Sigmoid colon (tissue), 7 donors: Measurements from ENCODE around the gene RFNG. TPM values are rescaled to one million over a fixed set of nuclear protein-coding genes. Genes with fewer than 3 reads are reported as not detected.

Source experiments
- DNase-seq: peaks from one replicate; pipeline ENCODE4 v3.0.0-alpha.2; 2019
- H3K27ac ChIP-seq, 4 donors: fragments of 200-600 bp; sonication (generic); one replicate each; pipeline ENCODE4 v1.5.1; 2016 to 2019; ENCODE audit warnings: mild to moderate bottlenecking in 1 of 4
- H3K27me3 ChIP-seq, 3 donors: fragments of 200-600 bp; sonication (generic); one replicate each; pipeline ENCODE4 v1.5.1; 2019; ENCODE audit warnings: mild to moderate bottlenecking in 1 of 3
- H3K36me3 ChIP-seq, 4 donors: fragments of 200-600 bp; sonication (generic); one replicate each; pipeline ENCODE4 v1.5.1; 2016 to 2019
- H3K4me1 ChIP-seq, 4 donors: fragments of 200-600 bp; sonication (generic); one replicate each; pipeline ENCODE4 v1.5.1; 2017 to 2019
- H3K4me3 ChIP-seq, 4 donors: fragments of 200-600 bp; sonication (generic); one replicate each; pipeline ENCODE4 v1.5.1; 2017 to 2019; ENCODE audit warnings: mild to moderate bottlenecking in 2 of 4, moderate library complexity in 1 of 4
- H3K9me3 ChIP-seq, 4 donors: fragments of 200-600 bp in 3 of 4; sonication (generic) in 3 of 4; one replicate each; pipeline versions ENCODE4 v1.5.1 to v1.6.1; 2013 to 2019
- EP300 ChIP-seq, 4 donors: sonication (generic); formaldehyde crosslinking; IDR thresholded peaks; one replicate each; pipeline ENCODE4 v1.6.1; 2017; ENCODE audit warnings: antibody characterized with exemption in 4 of 4
- POLR2A ChIP-seq, 2 donors: fragments of 450-650 bp; IDR thresholded peaks; one replicate each; pipeline ENCODE4 v1.6.1; 2016; ENCODE audit warnings: antibody characterized with exemption in 2 of 2, mild to moderate bottlenecking in 2 of 2, moderate library complexity in 2 of 2
- POLR2AphosphoS5 ChIP-seq, 4 donors: sonication (generic); formaldehyde crosslinking; IDR thresholded peaks; one replicate each; pipeline ENCODE4 v1.6.1; 2017; ENCODE audit warnings: antibody characterized with exemption in 4 of 4
- WGBS, 2 donors: extraction: QIAGEN DNeasy Blood & Tissue Kit; methylation state at CpG; one replicate each; pipeline ENCODE4 v1.1.7; 2013; 5-methylcytosine and 5-hydroxymethylcytosine counted together
- intact Hi-C: fragments of 100-400 bp; cut with DNase I; formaldehyde crosslinking; loops from one replicate; pipeline ENCODE4 v1.15.1; 2023
- polyA plus RNA-seq, 3 donors: library from polyadenylated mRNA; stranded (reverse); fragments of 200-250 nt; gene quantifications; one replicate each; pipeline ENCODE4 v1.2.3, GENCODE V29; 2013
- total RNA-seq, 4 donors: library from RNA; depleted of rRNA; stranded (reverse); fragments of >200 nt; gene quantifications; one replicate each; pipeline ENCODE4 v1.1.0, GENCODE V29; 2016
- TF ChIP-seq, protein P1 (sequence below), 4 experiments: fragments of 450-650 bp in 3 of 4; fragments of 200-600 bp in 1 of 4; IDR thresholded peaks; one replicate each; pipeline ENCODE4 v1.5.1; 2016 to 2019; ENCODE audit warnings: antibody characterized with exemption in 4 of 4, mild to moderate bottlenecking in 3 of 4, moderate library complexity in 2 of 4
- donor health status: healthy with polysubstance abuse.
- donor health status: Bipolar disorder and iron deficiency.
- donor health status: healthy.

Gene RFNG
- total and polyA plus RNA-seq, 7 donors: 13.6 to 38.6 (median 33.5) TPM

DNA sequence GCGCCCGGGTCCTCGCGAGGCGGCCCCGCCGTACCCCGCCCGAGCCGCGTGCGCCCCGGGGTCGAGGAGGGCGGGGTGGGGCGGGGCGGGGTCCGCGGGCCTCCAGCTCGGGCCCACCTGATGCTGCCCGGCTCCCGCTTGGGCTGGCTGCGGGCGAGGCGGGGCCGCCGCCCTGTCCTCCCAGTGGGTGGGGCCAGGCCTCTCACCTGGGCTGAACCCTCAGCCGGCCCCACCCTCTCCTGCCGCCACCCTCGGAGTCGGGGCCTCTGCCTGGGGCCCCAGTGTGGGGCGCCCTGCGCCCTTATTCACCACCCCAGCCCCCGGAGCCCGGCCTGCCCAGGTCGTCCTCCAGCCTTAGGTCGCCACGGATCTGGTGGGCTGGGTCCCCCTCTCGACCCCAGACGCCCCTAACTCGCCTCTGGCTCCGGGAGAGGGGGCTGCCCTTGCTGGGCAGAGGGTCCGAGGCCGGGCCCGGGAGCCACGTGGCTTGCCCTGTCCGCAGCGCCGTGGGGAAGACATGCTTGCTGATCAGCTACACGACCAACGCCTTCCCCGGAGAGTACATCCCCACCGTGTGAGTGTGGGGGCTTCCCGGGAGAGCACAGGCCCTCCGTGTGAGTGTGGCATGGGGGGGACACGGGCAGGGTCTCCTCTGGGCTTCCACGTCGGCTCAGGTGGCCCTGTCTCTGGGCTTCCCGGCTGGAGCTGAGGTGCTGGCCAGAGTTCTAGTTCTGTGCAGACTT lies 19.6 kb downstream of the RFNG start:
- intact Hi-C loops: no loop called here
- H3K36me3 ChIP-seq: no peaks in the 10 kb centered on the region
- no peak for DNase-seq
- peaks cover 0 to 38% (median 36%) of the 10 kb centered on the region in 4 donors for H3K4me1 ChIP-seq
- H3K27me3 ChIP-seq: peaks cover 6 to 21% (median 18%) of the 10 kb centered on the region in 3 donors
- H3K4me3 ChIP-seq: peak overlapping the region in 3 of 4 donors; percentile 35 to 58 (median 36)
- no peak overlapping the region for H3K27ac ChIP-seq
- 10 to 12% methylated on average over 59 of the region's 59 CpGs for WGBS, 2 donors
- TF ChIP-seq POLR2A (IDR thresholded peaks at IDR 0.05) (no peak), EP300 (IDR thresholded peaks at IDR 0.05) (no peak), POLR2AphosphoS5 (IDR thresholded peaks at IDR 0.05) (no peak)
- TF ChIP-seq, protein P1, sequence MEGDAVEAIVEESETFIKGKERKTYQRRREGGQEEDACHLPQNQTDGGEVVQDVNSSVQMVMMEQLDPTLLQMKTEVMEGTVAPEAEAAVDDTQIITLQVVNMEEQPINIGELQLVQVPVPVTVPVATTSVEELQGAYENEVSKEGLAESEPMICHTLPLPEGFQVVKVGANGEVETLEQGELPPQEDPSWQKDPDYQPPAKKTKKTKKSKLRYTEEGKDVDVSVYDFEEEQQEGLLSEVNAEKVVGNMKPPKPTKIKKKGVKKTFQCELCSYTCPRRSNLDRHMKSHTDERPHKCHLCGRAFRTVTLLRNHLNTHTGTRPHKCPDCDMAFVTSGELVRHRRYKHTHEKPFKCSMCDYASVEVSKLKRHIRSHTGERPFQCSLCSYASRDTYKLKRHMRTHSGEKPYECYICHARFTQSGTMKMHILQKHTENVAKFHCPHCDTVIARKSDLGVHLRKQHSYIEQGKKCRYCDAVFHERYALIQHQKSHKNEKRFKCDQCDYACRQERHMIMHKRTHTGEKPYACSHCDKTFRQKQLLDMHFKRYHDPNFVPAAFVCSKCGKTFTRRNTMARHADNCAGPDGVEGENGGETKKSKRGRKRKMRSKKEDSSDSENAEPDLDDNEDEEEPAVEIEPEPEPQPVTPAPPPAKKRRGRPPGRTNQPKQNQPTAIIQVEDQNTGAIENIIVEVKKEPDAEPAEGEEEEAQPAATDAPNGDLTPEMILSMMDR (IDR thresholded peaks at IDR 0.05): no peak
- no peaks in the 10 kb centered on the region for H3K9me3 ChIP-seq

DNA sequence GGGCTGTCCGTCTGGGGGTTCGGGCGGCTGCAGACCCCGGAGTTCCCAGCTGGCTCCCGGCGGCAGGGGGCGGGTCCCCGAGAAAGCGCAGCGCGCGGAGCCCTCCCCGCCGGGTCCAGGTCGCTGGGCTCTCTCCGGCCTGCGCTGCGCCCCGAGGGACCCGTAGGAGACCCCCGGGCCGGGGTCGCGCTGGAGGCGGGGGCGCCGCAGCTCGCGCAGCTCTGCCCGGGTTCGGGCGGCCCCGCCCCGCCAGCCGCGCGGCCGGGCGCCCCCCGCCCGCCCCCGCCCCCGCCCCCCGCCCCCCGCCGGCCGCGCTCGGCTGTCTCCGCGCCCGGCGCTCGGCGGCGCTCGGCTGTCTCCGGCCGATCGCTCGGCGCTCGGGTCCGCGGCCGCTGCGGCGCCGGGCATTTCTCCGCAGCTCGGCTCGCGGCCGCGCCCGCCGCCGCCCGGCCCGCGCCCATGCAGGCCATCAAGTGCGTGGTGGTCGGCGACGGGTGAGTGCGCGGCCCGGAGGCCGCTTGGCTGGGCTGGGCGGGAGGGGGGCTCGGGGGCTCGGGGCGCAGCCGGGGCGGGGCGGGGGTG lies 20.2 kb downstream of the RFNG start, which contains the start of gene RAC3:
Gene RAC3, plus strand, starts transcription at position 376 of the 582 bp plus-strand sequence. Its CDS starts 84 bp downstream, at position 460.
- no peaks in the 10 kb centered on the region for H3K9me3 ChIP-seq
- TF ChIP-seq EP300 (IDR thresholded peaks at IDR 0.05) (no peak), POLR2AphosphoS5 (IDR thresholded peaks at IDR 0.05) (no peak), POLR2A (IDR thresholded peaks at IDR 0.05) (no peak)
- TF ChIP-seq, protein P1 (IDR thresholded peaks at IDR 0.05): no peak
- WGBS, 2 donors: 1% methylated on average over 96 of the region's 96 CpGs

DNA sequence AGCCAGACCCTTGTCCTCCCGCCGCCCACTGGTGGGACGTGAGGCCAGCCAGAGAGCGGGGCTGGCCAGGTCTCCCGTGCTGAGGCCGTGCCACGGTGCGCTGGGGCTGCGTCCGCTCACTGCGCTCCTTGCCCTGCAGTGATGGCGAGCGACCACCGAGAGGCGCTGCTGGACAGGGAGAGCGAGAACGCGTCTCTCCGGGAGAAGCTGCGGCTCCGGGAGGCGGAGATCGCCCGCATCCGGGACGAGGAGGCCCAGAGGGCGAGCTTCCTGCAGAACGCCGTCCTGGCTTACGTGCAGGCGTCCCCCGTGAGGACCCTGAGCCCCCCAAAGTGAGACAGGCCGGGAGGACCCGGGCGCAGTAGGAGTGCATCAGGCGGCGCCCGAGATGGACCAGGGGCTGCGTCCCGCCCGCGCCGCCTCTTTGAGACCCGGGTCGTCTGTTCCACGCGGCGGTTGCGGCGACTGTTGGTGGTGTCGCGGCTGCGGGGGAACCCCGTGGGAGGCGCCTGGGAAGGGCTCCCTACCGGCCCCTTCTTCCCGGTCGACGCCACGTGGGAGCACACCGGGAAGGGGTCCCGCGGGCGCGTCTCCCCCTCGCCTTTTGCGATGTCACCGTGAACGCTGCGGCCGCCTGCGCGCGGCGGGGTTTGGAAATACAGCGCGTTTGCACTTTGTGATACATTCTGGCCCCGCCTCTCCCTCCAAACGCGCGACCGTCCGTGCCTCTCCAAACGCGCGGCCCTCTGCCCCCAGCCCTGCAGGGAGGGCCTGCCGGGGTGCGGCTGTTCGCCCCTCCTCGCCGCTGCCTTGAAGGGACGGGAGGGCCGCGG lies 20.9 kb downstream of the RFNG start:
- H3K9me3 ChIP-seq: no peaks in the 10 kb centered on the region
- H3K4me1 ChIP-seq: peaks cover 0 to 25% (median 23%) of the 10 kb centered on the region in 4 donors
- TF ChIP-seq POLR2AphosphoS5 (IDR thresholded peaks at IDR 0.05): no peak
- TF ChIP-seq, protein P1 (IDR thresholded peaks at IDR 0.05): peak; percentile 91 to 96 (median 94)
- intact Hi-C loops: loop anchor here (1.0 kb wide), 1 partner anchor 124 kb away; no protein-coding TSS in a partner anchor
- H3K27ac ChIP-seq: peak overlapping the region; percentile 18 to 61 (median 59)
- WGBS, 2 donors: 1% methylated on average over 94 of the region's 94 CpGs
- peak; percentile 93 for DNase-seq
- peaks cover 6 to 21% (median 18%) of the 10 kb centered on the region in 3 donors for H3K27me3 ChIP-seq
- no peaks in the 10 kb centered on the region for H3K36me3 ChIP-seq
- peak overlapping the region; percentile 23 to 58 (median 42) for H3K4me3 ChIP-seq

More for the DNA sequence above, 20.2 kb downstream of the RFNG start, which contains the start of gene RAC3:
- Histone ChIP-seq H3K4me3 (peak within 1 kb of the TSS; percentile 23 to 58 (median 42)), H3K4me1 (peaks cover 0 to 32% (median 29%) of the 10 kb centered on the region in 4 donors), H3K27me3 (peaks cover 6 to 21% (median 18%) of the 10 kb centered on the region in 3 donors), H3K27ac (peak within 1 kb of the TSS; percentile 18 to 61 (median 59)), H3K36me3 (no peaks in the 10 kb centered on the region)
- no peak for DNase-seq
- intact Hi-C loops: no loop called here

DNA sequence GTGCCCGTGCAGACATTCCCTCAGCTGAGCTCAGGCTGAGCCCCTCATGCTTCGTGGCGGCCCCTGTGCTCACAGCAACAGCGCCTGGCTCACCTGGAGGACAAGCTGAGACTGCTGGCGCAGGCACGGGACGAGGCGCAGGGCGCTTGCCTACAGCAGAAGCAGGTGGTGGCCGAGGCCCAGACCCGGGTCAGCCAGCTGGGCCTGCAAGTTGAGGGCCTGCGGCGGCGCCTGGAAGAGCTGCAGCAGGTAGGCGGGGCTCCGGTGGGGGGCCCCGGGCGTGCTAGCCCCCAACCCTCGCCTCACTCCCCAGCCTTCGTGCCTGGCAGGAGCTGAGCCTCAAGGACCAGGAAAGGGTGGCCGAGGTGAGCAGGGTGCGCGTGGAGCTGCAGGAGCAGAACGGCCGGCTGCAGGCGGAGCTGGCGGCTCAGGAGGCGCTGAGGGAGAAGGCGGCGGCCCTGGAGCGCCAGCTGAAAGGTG lies 21.6 kb downstream of the RFNG start:
- no peak for DNase-seq
- no peaks in the 10 kb centered on the region for H3K9me3 ChIP-seq
- H3K27me3 ChIP-seq: peaks cover 6 to 21% (median 18%) of the 10 kb centered on the region in 3 donors
- H3K27ac ChIP-seq: no peak overlapping the region
- TF ChIP-seq EP300 (IDR thresholded peaks at IDR 0.05) (no peak), POLR2A (IDR thresholded peaks at IDR 0.05) (no peak), POLR2AphosphoS5 (IDR thresholded peaks at IDR 0.05) (no peak)
- TF ChIP-seq, protein P1 (IDR thresholded peaks at IDR 0.05): no peak
- H3K4me1 ChIP-seq: peaks cover 0 to 25% (median 22%) of the 10 kb centered on the region in 4 donors
- 63 to 71% methylated on average over 31 of the region's 31 CpGs for WGBS, 2 donors
- intact Hi-C loops: loop anchor here (1.0 kb wide), 1 partner anchor 124 kb away; no protein-coding TSS in a partner anchor
- H3K36me3 ChIP-seq: no peaks in the 10 kb centered on the region
- peak overlapping the region in 2 of 4 donors; percentile 50 to 58 for H3K4me3 ChIP-seq
